Neural crest cell (in vitro differentiated cells): ENCODE data around the gene GALNT14. TPM values are rescaled to one million over a fixed set of nuclear protein-coding genes. Genes with fewer than 3 reads are reported as not detected.

Source experiments
- DNase-seq: peaks from one replicate; pipeline ENCODE4 v3.0.0; 2021; ENCODE audit warnings: low read depth, mixed read lengths, low spot score
- H3K27ac Mint-ChIP-seq: one replicate; pipeline ENCODE4 v1.8.0; 2021; ENCODE audit warnings: mild to moderate bottlenecking, mixed read lengths; ENCODE audit not compliant: unreplicated experiment
- H3K27me3 Mint-ChIP-seq: 2 replicates; pipeline ENCODE4 v1.8.0; 2021; ENCODE audit warnings: low read depth, mild to moderate bottlenecking, mixed read lengths
- H3K36me3 Mint-ChIP-seq: 2 replicates; pipeline ENCODE4 v1.8.0; 2021; ENCODE audit warnings: low read depth, mild to moderate bottlenecking, mixed read lengths
- H3K4me1 Mint-ChIP-seq: 2 replicates; pipeline ENCODE4 v1.8.0; 2021; ENCODE audit warnings: mixed read lengths
- H3K4me3 Mint-ChIP-seq: one replicate; pipeline ENCODE4 v1.8.0; 2021; ENCODE audit warnings: mild to moderate bottlenecking, mixed read lengths
- H3K9me3 Mint-ChIP-seq: 2 replicates; pipeline ENCODE4 v1.8.0; 2021; ENCODE audit warnings: mixed read lengths
- CTCF ChIP-seq: fragments of 200-600 bp; sonication (generic); conservative IDR thresholded peaks from 2 replicates; pipeline ENCODE4 v1.5.0; 2021; ENCODE audit warnings: antibody characterized with exemption, mild to moderate bottlenecking
- total RNA-seq: library from RNA; stranded (reverse); gene quantifications from 2 replicates; pipeline ENCODE4 v1.2.1, GENCODE V29; 2021

GALNT14 gene
- total RNA-seq, 1 donor from 2014 or later: 1.5 TPM

DNA sequence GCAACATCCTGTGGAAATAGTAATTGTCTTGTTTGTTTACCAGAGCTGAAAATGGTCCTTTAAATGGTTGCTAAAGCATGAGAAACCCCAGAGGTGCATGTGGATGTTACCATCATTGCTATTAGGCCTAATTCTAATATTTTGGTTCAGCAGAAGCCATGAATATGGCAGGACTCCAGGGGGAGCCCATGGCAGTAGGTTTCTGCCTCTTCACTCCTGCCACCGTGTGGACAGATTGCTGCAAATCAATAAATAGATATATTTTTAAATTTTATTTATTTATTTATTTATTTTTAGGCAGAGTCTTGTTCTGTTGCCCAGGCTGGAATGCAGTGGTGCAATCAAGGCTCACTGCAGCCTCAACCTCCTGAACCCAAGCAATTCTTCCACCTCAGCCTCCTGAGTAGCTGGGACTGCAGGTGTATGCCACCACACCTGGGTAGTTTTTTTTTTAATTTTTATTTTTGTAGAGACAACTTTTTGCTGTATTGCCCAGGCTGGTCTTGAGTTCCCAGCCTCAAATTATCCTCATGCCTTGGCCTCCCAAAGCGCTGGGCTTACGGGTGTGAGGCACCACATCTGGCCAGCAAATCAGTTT is 276.1 kb downstream of the GALNT14 start:
- peak; percentile 53 for DNase-seq
- peak; percentile 90 for TF ChIP-seq CTCF
- Mint-ChIP-seq H3K36me3 (no peaks in the 10 kb centered on the region), H3K9me3 (peaks cover 3% of the 10 kb centered on the region), H3K27me3 (peaks cover 5% of the 10 kb centered on the region), H3K4me1 (peaks cover 10% of the 10 kb centered on the region), H3K27ac (no peak overlapping the region), H3K4me3 (no peak overlapping the region)

DNA sequence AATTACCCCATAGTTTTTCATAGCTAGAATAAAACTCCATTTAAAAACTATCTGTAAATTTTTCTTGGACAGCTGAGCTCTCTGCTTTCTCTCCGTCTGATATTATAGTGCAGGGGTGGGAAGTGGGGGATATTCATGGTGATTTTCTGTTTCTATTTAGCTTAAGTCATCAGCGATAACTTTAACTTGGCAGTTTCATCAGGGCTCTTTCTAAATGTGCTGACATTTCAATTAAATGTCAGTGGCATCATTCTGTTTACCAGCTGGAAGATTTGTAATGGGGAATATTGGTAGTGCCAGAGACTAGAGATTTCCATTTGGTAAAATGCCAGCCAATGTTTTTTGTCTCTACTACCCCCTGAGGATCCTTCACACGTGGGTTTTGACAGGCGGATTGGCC is 277.5 kb downstream of the GALNT14 start:
- H3K4me1 Mint-ChIP-seq: peaks cover 9% of the 10 kb centered on the region
- peaks cover 3% of the 10 kb centered on the region for H3K9me3 Mint-ChIP-seq
- DNase-seq: no peak
- H3K27ac Mint-ChIP-seq: no peak overlapping the region
- H3K4me3 Mint-ChIP-seq: no peak overlapping the region
- H3K36me3 Mint-ChIP-seq: no peaks in the 10 kb centered on the region
- TF ChIP-seq CTCF: no peak
- peaks cover 10% of the 10 kb centered on the region for H3K27me3 Mint-ChIP-seq

Other genes starting within 250 kb of the GALNT14 start
- gene CAPN14, start 79.1 kb upstream of the GALNT14 start, total RNA-seq: 0.36 and 0.47 TPM in 2 replicates
- gene EHD3, start 95.7 kb upstream of the GALNT14 start, total RNA-seq: 10.6 and 10.7 TPM in 2 replicates